ENCODE measurements around the gene HPN.

HPN gene

GRCh38 chr19:35105411-35106290 is 64.1 kb downstream of the HPN start:
- Histone ChIP-seq H3K4me1 (ENCODE audit: control insufficient read depth, insufficient read depth, low read length) (no peaks in the 10 kb centered on the region), H3K9ac (ENCODE audit: low read length) (no peak overlapping the region), H3K27ac (ENCODE audit: low read depth, low read length) (peak overlapping the region; percentile 34), H3K36me3 (ENCODE audit: control insufficient read depth, insufficient read depth, low read length) (no peaks in the 10 kb centered on the region), H3K27me3 (ENCODE audit: control insufficient read depth, insufficient read depth, low read length) (no peaks in the 10 kb centered on the region), H3K4me3 (ENCODE audit: low read length) (no peak overlapping the region)

DNA sequence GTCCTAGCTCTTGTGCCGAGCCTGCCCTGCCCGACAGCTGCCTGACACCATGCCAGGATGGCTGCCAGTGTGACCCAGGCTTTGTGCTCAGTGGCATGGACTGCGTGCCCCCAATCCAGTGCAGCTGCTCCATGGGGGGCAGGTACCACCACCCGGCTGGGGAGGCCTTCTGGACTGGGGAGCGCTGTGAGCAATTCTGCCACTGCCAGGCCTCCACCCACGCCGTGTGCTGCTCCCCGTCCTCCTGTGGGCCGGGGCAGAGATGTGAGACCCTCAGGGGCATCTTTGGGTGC is 64.7 kb downstream of the HPN start:
- H3K9ac ChIP-seq (ENCODE audit: low read length), result no peak overlapping the region
- no peaks in the 10 kb centered on the region for H3K27me3 ChIP-seq (ENCODE audit: control insufficient read depth, insufficient read depth, low read length)
- no peaks in the 10 kb centered on the region for H3K4me1 ChIP-seq (ENCODE audit: control insufficient read depth, insufficient read depth, low read length)
- no peaks in the 10 kb centered on the region for H3K36me3 ChIP-seq (ENCODE audit: control insufficient read depth, insufficient read depth, low read length)
- H3K27ac ChIP-seq (ENCODE audit: low read depth, low read length), result peak overlapping the region; percentile 34
- H3K4me3 ChIP-seq (ENCODE audit: low read length), result no peak overlapping the region

DNA sequence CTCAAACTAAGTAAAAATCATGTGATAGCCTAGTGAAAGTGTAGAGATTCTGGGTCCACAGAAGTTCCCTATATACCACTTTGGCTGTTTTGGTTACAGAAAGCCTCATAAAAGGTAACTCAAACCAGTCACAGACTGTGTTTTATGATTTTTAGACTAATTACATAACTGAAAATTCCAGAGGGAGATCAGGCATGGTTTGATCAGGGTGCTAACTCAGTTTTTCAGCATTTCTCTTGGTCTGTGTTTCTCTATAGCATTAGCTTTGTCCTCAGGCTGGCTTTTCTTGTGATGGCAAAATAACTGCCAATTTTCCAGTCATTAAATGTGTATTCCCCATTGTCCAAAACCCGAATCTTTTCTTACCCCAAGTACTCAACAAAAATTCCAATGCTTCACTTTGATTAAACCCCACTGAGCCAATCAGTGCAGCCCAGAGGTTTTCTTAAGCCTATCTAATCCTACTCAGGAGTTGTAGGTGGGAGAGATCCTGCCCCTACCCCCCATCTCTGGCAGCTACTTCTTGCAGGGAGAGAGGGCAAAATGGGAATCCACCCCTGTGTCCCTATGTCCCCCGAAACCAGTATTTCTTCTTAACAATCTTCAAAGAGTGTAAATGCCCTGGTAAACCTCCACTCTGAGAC is 65.5 kb downstream of the HPN start:
- Histone ChIP-seq H3K27ac (ENCODE audit: low read depth, low read length) (peak overlapping the region; percentile 16), H3K4me3 (ENCODE audit: low read length) (no peak overlapping the region), H3K4me1 (ENCODE audit: control insufficient read depth, insufficient read depth, low read length) (no peaks in the 10 kb centered on the region), H3K9ac (ENCODE audit: low read length) (no peak overlapping the region), H3K36me3 (ENCODE audit: control insufficient read depth, insufficient read depth, low read length) (no peaks in the 10 kb centered on the region), H3K27me3 (ENCODE audit: control insufficient read depth, insufficient read depth, low read length) (no peaks in the 10 kb centered on the region)

- no peak overlapping the region for H3K4me3 ChIP-seq (ENCODE audit: low read length)
- no peak overlapping the region for H3K9ac ChIP-seq (ENCODE audit: low read length)
- H3K27me3 ChIP-seq (ENCODE audit: control insufficient read depth, insufficient read depth, low read length), result no peaks in the 10 kb centered on the region
- no peak overlapping the region for H3K27ac ChIP-seq (ENCODE audit: low read depth, low read length)
- no peaks in the 10 kb centered on the region for H3K36me3 ChIP-seq (ENCODE audit: control insufficient read depth, insufficient read depth, low read length)
- H3K4me1 ChIP-seq (ENCODE audit: control insufficient read depth, insufficient read depth, low read length), result no peaks in the 10 kb centered on the region
These were observed 66.0 kb downstream of the HPN start for GRCh38 chr19:35107545-35107944.

DNA sequence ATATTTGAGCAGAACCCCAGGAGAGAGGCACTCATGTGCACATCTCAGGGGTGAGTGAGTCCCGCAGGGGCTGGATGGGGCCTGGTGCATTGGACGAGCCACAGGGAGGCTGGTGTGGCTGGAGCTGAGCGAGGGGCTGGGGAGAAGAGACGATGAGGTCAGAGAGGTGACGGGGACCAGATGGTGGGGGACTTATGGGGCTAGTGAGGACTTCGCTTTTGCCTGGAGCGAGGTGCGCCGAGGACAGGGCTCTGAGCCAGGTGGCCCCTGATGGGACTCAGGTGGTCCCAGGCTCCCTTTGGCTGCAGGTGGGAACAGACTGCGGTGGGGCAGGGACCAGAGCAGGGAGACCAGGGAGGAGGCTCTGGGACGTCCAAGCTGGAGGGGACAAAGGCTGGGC is 67.2 kb downstream of the HPN start:
- no peak overlapping the region for H3K4me3 ChIP-seq (ENCODE audit: low read length)
- H3K4me1 ChIP-seq (ENCODE audit: control insufficient read depth, insufficient read depth, low read length), result no peaks in the 10 kb centered on the region
- no peaks in the 10 kb centered on the region for H3K27me3 ChIP-seq (ENCODE audit: control insufficient read depth, insufficient read depth, low read length)
- H3K36me3 ChIP-seq (ENCODE audit: control insufficient read depth, insufficient read depth, low read length), result no peaks in the 10 kb centered on the region
- H3K27ac ChIP-seq (ENCODE audit: low read depth, low read length), result no peak overlapping the region
- H3K9ac ChIP-seq (ENCODE audit: low read length), result no peak overlapping the region

GRCh38 chr19:35109395-35110112 is 68.0 kb downstream of the HPN start:
- H3K36me3 ChIP-seq (ENCODE audit: control insufficient read depth, insufficient read depth, low read length), result no peaks in the 10 kb centered on the region
- H3K4me3 ChIP-seq (ENCODE audit: low read length), result no peak overlapping the region
- no peak overlapping the region for H3K9ac ChIP-seq (ENCODE audit: low read length)
- no peaks in the 10 kb centered on the region for H3K4me1 ChIP-seq (ENCODE audit: control insufficient read depth, insufficient read depth, low read length)
- H3K27ac ChIP-seq (ENCODE audit: low read depth, low read length), result no peak overlapping the region
- no peaks in the 10 kb centered on the region for H3K27me3 ChIP-seq (ENCODE audit: control insufficient read depth, insufficient read depth, low read length)

- H3K36me3 ChIP-seq (ENCODE audit: control insufficient read depth, insufficient read depth, low read length), result no peaks in the 10 kb centered on the region
- no peaks in the 10 kb centered on the region for H3K27me3 ChIP-seq (ENCODE audit: control insufficient read depth, insufficient read depth, low read length)
- no peaks in the 10 kb centered on the region for H3K4me1 ChIP-seq (ENCODE audit: control insufficient read depth, insufficient read depth, low read length)
- no peak overlapping the region for H3K4me3 ChIP-seq (ENCODE audit: low read length)
- H3K9ac ChIP-seq (ENCODE audit: low read length), result no peak overlapping the region
- no peak overlapping the region for H3K27ac ChIP-seq (ENCODE audit: low read depth, low read length)
These were observed 69.5 kb downstream of the HPN start for GRCh38 chr19:35110974-35111373.

GRCh38 chr19:35112995-35113688 is 71.6 kb downstream of the HPN start:
- Histone ChIP-seq H3K27ac (ENCODE audit: low read depth, low read length) (no peak overlapping the region), H3K4me3 (ENCODE audit: low read length) (no peak overlapping the region), H3K36me3 (ENCODE audit: control insufficient read depth, insufficient read depth, low read length) (no peaks in the 10 kb centered on the region), H3K27me3 (ENCODE audit: control insufficient read depth, insufficient read depth, low read length) (no peaks in the 10 kb centered on the region), H3K4me1 (ENCODE audit: control insufficient read depth, insufficient read depth, low read length) (no peaks in the 10 kb centered on the region), H3K9ac (ENCODE audit: low read length) (no peak overlapping the region)

GRCh38 chr19:35114353-35115176 is 73.0 kb downstream of the HPN start:
- H3K4me3 ChIP-seq (ENCODE audit: low read length), result peak overlapping the region; percentile 75
- no peaks in the 10 kb centered on the region for H3K36me3 ChIP-seq (ENCODE audit: control insufficient read depth, insufficient read depth, low read length)
- no peak overlapping the region for H3K9ac ChIP-seq (ENCODE audit: low read length)
- H3K27ac ChIP-seq (ENCODE audit: low read depth, low read length), result peak overlapping the region; percentile 37
- no peaks in the 10 kb centered on the region for H3K4me1 ChIP-seq (ENCODE audit: control insufficient read depth, insufficient read depth, low read length)
- no peaks in the 10 kb centered on the region for H3K27me3 ChIP-seq (ENCODE audit: control insufficient read depth, insufficient read depth, low read length)

- no peaks in the 10 kb centered on the region for H3K36me3 ChIP-seq (ENCODE audit: control insufficient read depth, insufficient read depth, low read length)
- H3K4me1 ChIP-seq (ENCODE audit: control insufficient read depth, insufficient read depth, low read length), result no peaks in the 10 kb centered on the region
- peak within 1 kb of the TSS; percentile 68 for H3K27ac ChIP-seq (ENCODE audit: low read depth, low read length)
- H3K27me3 ChIP-seq (ENCODE audit: control insufficient read depth, insufficient read depth, low read length), result no peaks in the 10 kb centered on the region
- peak within 1 kb of the TSS; percentile 66 for H3K9ac ChIP-seq (ENCODE audit: low read length)
- peak within 1 kb of the TSS; percentile 75 for H3K4me3 ChIP-seq (ENCODE audit: low read length)
These were observed 73.8 kb downstream of the HPN start, which contains the start of gene FXYD3 for GRCh38 chr19:35115177-35115951. TSS of gene FXYD3 (plus strand) at chr19:35115823. CDS start at chr19:35119377, 3,554 bp downstream.
